COR-L47 (cell line): Measurements from ENCODE around the gene DBH.

Experiments
- DNase-seq: peaks from one replicate; lab custom pipeline; 2025; lab: John Stamatoyannopoulos, UW

The DBH gene

DNA sequence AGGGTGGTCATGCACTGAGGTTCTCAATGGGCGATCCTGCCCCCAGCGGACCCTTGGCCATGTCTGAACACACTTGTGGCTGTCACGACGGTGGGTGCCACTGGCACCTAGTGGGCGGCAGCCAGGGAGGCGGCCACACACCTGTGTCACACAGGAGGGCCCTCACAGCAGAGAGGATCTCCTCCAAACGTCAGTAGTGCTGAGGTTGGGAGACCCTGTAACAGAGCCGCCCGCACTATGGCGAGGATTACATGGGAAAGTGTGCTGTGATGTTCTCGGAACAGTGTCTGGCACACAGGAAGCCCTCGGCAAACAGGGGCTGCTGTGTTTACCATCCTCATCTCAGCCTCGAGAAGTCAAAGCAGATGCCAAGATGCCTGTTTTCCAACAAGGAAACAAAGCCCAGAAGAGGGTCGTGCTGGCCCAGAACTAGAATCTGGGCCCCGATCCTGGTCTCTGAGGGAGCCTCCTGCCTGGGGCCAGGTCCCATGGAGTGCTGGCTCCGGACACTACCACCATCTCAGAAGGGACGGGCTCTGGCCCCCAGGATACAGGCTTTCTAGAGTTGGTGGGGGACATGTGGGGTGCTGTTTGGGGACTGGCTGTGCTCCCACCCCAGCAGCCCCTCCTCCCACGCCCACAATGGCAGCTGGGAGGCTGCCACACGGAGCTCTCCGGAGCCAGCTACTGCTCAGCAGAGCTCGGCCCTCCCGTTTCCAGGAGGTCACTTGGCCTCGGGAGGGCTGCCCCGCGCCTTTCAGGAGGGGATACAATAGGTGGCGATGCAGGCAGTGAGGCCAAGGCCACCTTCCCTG, 48.2 kb downstream of the DBH start:
- no peak for DNase-seq

DNA sequence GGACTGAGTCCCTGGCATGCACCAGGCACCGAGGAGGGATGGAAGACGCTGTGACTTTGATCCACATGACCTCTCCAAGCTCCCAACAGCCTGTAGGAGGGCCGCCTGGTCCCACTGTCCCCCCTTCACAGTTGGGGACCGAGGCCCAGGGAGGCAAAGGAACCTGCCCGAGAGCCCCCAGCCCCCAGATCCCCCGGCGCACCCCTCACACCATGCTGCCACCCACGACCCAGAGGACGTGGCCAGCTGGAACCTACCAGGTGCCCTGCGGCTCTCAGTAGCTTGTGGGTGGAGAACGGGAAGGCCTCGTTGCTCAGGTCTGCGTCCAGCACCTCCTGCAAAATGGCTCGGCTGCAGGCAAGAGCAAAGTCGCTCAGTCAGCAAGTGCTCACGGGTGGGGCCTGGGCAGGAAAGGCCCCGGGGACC, 48.8 kb downstream of the DBH start:
- no peak for DNase-seq

DNA sequence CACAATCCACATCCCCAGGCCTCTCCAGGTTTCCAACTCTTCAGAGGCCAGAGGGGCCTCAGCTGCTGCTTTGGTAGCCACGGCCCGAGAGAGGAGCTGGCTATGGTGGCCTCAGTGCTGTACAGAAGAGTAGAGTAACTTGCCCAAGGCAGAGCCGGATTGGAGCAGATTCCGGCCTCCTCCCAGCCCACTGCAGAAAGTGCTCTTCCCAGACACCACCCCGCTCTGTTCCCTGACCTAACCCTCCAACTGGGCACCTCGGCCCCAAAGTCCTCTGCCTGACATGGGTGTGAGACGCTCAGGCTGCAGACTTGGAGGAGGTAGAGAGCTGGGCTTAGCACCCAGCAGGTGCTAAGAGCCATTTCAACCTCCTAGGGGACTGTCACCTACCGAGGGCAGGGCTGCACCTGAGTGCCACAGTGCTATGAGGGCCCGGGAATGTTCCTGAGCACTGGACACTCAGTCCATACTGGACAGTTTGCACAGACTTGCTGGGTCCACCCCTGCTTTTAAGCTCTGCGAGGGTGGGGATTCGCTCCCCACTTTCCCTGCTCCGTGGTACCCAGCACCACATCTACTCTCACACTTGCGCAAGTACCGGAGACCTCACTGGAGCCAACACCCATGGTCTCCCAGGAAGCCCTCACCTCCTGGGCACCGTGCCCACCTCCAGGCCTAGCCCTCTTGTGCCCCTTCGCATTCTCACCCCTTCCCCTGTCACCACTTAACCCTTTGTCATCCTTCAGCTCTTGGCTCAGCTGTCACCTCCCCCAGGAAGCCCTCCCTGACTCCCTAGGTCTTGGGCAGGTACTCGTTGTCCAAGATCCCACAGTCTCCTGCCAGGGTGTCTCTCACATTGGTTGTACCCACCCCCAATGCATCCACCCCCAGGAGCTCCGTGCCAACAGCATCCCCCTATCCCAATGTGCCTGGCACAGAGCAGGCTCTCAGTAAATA, 49.8 kb downstream of the DBH start:
- no peak for DNase-seq

DNA sequence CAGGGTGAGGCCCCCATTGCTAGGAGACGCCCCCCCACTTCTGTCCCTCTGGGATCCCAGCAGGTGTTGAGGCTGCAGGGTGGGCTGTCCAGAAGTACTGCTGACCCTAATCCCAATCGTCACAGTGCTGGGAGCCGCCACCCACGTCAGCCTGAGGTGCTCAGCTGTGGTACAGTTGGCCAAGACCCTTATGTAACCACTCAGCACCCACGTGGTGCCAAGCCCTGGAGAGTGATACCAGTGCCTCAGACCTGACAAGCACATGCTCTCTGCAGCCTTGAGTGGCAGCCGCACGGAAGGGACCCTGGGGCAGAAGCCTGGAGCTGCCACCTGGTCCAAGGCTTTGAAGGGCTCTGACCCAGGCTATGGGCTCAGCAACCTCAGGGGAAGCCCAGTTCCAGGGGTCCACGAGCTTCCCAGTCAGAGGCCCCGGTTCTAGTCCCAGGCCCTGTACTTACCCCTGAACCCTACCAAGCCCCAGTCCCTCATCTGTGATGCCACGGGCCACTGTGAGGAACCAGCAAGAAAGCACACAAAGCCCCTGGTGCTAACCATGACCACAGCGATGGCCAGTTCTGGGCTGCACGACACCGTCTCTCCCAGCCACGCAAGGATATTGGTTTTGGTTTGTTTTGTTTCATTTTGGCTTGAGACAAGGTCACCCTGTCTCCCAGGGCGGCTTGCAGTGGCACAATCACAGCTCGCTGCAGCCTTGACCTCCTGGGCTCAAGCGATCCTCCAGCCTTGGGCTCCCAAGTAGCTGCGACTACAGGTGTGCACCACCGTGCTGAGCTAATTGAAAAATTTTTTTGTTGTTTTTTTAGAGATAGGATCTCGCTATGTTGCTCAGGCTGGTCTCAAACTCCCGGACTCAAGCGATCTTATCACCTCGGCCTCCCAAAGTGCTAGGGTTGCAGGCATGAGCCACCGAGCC, 50.7 kb downstream of the DBH start:
- DNase-seq = no peak

DNA sequence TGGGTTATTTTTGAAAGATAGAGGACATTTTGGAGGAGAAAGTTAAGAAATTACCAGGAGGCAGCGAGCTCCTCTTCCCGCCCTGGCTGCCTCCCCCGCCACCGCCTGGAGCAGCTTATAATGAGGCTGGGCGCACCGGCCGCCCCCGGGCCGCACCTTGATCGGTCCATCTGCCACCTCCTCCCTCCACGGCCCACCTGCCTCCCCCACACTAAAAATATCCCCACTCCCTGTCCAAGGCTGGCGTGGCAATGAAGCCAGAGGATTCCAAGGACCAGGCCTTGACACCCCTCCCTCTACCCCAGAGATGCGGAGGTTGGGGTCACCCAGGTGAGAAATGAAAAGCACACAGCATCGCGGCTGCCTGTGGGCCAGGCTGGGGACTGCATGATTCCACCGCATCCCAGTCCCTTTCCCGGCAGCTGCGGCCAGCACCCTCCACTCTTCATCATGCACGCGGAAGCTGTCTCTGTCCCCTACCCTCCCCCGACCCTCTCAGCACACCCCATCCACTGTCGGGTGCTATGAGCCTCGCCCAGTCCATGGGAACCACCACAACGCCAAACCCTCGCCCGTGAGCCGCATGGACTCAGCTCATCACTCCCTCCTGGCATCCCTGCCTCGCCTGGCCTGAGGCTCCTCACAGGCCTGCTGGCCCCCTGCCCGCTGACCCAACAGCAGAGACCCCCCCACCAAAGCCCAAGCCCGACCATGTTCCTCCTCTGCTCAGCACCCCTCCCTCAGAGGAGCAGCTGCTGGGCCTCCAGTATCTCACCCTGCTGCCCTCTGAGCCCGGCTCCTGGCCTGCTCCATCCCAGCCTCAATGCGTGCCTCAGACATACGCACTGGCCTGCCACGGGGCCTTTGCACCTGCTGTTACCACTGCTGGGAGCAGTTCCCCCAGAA, 51.9 kb downstream of the DBH start:
- no peak for DNase-seq

DNA sequence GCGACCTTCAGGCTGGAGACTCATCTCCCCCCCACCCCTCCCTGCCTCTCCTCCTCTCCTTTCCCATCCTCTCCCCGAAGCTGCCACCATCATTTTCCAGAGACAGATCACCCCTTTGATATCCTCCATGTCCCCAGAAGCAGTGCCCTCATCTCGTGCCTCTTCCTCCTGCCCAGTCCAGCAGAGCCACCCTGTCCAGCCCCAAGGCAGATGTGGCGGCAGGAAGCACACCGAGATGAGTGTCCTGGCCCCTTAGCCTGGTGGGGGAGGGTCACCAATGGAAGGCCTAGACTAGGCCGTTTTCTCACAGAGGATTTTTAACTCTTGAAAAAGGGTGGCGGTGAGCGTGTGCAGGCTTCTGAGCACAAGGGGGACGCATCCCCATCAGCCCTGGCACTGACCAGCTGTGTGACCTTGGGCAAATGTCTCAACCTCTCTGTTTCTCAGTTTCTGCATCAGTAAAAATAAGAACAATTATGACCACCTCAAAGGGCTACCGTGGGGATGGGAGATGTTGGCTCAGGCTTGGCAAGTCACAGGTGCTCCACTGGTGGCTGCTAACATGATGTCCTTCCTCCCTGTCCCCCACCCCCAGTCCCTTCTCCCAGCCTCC, 53.1 kb downstream of the DBH start:
- no peak for DNase-seq

DNA sequence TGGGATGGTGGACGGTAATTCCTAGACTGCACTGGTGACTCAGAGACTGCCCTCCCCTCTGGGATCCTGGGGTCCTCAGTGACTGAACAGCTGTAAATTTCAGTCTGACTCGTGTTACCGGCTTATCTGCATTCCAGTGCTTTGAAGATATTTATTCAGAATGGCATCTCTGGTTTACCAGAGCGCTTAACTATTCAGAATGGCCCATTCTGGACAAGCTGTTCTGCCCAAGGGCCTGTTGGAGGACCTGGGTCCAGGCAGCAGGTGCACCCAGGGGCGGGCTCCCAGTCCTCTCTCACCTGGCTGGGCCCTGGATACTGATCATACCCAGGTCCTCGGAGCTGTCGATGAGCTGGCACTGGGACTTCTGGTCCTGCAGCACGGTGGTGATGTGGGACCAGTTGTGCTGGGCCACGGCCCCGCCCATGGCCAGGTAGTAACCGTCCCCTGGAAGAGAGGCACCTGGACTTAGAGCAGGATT, 54.0 kb downstream of the DBH start:
- DNase-seq = no peak

DNA sequence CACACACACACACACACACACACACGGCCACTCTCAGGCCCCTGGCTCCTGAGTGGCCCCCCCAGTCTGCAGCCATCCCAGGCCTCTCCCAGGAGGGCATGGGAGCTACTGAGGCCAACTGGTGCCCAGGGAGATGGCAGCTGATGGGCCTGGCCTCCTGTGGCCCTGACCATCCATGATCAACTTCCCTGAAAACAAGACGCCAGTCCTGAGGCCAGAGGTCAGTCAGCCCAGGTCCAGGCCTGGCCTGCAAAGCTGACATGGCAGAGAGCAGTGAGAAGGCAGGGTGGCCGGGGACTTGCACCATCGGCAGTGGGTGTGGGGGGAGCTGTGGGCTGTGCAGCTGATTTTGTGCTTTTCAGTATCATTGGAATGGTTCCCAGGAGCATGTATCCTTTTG, 55.0 kb downstream of the DBH start:
- no peak for DNase-seq

DNA sequence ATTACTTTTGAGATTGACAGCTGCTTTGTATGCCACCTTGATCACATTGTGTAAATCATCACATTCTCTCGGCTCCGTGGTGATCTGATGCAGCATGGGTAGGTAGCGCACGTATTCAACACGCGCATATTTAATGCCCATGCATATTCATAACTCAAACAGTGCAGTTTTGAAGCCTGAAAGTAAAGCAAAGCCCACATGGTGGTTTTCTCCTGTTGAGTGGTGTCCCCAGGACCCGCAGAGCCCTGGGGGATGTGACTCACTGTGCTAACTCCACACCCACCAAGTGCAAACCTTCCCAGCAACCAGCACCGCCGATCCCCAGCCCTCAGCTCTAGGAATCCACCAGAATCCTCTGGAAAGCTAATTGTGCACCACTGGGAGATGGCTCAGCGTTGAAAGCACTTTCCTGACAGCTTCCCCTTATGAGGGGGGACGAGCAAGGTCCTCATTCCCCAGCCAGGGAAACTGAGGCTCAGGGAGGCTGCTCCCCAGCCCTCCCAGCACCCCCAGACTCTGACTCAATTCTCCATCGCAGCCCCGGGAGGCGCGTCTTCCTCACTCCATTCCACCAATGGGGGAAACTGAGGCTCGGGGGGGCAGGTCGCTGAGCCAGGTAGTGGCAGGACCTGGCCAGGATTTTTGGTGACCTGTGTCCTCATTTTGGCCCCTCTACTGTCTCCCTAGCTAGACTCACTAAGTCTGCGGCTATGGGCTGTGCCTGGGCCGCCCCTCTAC, 55.6 kb downstream of the DBH start:
- peak; percentile 57 for DNase-seq

DNA sequence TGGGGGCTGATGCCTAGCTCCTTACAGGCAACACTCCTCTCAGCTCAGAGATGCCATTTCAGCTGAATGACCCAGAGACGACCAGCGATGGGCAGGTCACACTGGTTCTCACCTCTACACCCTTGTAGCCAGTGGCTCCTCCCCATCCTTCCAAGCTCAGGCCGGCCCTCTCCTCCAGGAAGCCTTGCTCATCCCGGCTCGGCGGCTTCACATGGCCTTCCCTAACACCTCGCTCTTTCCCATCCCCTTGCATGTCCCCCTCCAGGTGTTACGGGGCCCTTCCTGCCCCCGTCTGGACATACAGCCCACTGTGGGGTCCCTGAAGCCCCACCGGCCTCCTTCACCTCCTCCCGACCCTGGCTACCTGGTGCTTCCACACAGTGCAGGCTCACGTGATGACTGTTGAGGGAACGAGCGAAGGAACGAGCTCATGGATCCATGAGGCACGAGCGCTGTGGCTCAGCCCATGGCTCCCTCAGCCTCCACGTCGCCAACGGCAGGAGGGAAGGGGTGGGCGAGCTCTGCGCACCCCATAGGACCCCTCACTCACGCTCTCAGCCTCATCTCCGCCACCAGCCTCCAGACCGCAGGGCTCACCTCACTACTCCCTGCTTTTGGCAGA, 56.3 kb downstream of the DBH start:
- DNase-seq = no peak

DNA sequence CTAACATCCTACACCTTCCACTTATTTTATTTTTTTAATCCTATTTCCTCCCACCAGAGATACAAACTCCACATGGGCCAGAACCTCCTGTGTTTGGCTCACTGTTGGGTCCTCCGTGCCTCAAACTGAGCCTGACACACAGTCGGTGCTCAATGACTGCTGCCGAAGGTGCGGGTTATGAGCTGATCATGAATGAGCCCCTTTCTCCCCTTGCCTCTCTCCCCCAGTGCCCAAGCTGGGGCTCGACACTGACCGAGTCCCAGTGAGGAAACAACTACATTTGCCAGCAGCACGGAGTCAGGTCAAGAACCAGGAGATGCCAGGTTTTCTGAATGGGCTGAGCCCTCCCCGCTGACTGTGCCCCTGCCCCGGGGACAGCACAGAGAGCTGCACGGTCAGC, 57.0 kb downstream of the DBH start:
- no peak for DNase-seq

DNA sequence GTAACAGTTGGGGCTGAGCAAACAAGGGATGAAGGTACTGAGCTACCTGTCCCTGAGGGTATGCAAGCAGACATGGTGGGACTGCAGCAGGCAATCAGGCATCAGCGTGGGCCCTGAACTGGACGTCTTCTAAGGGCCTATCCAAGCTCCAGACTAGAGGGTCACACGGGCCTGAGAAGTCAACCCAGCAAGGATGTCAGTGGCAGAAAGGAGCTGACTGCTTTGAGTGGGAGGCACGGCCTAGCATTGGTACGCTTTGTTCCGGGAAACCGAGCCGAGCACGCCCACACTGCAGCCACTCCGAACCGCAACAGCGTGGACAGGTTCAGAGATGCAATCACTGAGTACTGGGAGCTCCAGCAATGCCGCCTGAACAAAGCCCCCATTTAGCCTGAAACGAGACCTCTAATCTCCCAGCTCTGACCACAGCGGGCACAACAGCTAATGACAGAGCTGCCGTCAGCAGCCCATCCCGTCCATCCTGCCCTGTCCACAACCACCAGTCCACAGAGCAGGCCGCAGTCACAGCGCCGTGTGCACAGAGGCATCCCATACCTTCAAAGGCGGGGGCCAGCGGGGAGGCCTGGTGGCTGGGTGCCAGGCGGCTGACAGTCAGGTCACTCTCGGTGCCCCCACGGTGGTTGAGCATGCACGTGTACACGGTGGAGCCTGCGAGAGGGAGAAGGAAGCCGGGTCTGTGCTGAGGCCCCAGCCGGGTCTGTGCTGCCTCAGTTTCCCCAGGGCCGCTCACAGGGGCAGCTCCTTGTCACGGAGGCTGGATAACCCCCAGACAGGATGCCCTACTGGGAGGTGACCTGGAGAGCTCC, 57.8 kb downstream of the DBH start:
- DNase-seq = no peak

DNA sequence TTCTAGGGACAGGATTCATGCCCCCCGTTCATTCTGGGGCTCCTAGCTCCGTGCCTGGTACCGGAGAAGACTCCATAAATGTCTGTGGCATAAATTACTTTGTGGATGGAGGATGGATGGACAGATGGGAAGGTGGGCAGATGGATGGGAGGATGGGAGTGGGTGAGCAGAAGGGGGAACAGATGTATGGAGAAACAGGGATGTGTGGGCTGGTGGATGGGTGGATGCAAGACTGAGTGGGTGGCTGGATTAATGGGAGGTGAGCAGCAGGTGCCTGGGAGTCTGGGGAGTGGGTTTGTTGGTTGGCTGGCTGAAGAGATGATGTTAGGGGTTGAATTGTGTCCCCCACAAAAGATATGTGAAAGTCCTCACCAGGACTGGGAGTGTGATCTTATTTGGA, 58.5 kb downstream of the DBH start:
- DNase-seq = no peak

DNA sequence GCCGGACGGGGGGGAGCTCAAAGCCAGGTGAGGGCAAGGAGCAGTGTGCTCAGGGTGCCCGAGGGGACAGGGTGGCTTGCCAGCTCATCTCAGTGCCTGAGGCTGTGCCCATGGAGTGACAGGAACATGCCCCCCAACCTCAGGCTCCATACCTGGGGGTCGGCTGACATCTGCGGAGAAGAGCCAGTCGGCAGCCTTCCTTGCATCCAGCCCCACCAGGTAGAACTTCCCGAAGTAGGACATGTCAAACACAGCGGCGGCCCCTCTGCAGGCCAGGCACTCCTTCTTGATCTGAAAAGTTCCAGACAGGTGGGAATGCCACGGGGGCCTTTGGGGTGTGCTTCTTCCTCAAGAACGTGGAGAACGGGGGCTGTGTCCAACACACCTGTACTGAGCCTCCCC, 59.9 kb downstream of the DBH start:
- no peak for DNase-seq

DNA sequence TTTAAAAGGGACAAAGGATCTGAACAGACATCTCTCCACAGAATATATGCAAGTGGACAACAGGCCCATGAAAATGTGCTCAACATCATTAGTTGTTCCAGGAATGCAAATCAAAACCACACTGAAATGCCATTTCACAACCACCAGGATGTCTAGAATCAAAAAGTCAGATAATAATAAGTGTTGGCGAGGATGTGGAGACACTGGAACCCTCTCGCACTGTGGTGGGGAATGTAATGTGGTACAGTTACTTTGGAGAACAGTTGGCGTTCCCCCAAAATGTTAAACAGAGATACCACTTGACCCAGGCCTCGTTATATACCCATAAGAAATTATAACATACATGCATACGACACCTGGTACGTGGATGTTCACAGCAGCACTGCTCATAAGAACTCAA, 63.4 kb downstream of the DBH start:
- no peak for DNase-seq

DNA sequence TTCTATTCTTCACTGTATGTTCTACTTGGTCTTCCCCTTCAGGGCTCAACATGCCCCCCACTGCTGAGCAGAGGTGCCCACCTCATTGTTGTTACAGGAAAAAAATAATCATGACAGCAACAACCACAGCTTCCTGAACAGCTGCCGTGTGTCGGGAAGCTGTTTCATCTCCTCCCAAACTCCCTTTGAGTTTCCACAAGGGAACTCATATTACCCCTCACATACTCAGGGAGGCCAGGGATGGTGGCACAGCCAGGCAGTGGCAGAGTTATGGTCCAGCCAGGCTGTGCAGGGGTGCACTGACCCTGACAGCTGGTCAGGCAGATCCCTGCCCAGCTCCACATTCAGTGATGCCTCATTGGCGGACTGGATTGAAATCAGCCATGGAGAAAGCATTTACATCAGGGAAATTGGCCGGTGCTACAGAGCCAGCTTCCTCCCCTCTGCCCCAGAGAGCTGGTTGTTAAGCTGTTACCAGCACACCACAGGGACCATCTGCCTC, 64.7 kb downstream of the DBH start:
- DNase-seq = no peak

DNA sequence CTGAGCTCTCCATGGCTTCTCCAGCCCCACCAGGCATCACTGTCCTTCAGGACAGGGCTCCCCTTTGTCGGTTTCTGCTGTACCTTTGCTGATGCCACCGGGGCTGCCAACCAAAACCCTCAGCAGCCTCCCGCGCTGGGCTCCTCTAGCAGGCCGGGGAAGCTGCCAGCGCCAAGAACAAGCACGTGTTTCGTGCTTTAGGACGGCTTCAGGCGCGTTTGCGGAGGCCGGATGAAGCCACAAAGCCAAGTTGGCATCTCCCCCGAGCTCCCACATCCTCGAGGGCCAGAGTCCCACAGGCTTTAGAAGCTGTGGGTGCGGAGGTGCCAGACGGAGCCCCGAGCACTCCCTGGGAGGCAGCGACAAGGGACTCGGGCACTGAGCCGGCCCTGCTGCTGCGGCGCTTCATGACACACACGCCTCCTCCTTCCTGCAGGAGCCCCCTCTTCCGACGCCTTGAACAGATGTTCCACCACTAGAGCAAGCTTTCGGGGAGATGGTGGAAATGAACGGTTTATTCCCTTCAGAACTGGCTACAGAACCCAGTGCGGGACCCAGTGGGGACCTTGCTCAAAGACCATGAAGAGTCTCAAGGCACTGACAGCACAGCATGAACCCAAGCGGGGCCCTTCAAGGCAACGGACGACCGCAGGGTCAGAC, 65.3 kb downstream of the DBH start:
- DNase-seq = no peak
